ENCODE data around the gene FAM3D.

FAM3D gene

DNA sequence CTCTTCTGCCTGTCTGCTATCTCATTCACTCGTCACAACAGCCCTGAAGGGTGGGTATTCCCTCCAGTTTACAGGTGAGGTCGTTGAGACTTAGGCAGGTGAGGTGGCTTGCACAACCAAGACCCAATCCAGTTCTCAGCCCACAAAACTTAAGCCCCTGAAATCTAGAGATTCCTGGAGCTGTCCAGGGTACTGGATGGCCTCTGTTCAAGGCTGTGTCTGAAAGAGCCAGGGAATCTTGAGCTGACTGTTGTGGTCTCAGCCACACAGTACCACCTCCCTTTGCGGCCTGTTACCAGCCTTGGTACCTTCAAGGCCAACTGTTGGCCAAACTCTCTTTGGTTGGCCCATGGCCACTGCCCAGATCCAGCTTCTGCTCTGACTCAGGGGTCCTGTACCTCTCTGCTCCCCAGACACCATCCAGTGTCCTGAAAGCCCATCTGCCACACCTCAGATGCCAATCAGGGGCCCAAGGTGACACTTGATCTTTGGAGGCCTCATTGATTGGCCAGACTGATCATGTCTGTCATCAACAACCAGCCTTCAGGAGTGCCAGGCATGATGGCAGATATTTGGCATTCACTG is 78.5 kb downstream of the FAM3D start:
- DNase-seq = no peak

- no peak for DNase-seq
Measured at GRCh38 chr3:58586776-58587192, 79.8 kb downstream of the FAM3D start.

GRCh38 chr3:58585994-58586393 is 80.6 kb downstream of the FAM3D start:
- no peak for DNase-seq

DNA sequence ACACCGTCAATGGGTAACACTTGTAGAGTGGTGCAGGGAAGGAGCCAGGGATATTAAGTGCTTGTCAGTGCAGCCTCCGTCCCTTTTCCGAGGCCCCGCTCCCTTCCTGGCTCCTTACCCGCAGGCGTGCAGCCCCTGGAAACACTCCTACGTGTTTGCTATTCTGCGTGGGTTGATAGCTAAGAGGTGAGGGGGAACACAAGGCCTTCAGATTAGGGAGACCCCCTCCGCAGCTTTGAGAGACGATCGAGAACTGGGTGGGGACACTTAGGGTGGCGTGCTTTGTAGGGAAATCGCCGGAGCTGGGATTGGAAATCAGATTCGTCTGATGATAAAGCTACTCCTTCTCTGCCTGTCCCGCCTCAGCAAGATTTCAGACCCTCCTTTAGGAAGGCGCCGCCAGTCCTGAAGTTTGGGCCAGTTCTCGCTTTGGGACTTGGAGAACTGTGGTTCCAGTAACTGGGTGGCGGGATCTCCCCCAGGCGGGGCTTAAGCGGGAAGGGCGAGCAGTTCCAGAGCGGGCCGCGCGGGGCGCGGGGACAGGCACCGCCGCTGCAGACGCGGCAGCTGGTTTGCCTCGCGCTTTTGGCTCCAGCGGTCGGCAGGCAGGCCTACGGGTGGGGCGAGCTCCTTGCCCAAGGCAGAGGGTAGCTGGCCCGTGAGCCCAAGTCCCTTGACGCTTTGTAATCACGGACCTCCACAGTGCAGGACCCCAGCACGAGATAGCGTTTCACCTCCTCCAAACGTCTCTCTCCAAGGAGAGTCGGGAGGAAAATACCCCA is 81.4 kb downstream of the FAM3D start:
- peak; percentile 64 for DNase-seq

DNA sequence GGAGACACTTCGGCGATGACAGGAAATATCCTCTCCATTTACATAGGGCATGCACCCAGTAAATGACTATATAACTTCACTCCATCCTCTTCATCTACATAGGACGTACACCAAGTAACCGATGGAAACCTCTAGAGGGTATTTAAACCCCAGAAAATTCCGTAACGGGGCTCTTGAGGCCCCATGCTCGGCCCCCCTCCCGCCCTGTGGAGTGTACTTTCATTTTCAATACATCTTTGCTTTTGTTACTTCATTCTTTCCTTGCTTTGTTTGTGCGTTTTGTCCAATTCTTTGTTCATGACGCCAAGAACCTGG is 81.9 kb downstream of the FAM3D start:
- DNase-seq = no peak
